Endothelial cell of hepatic sinusoid (primary cell): ENCODE data around the gene HSD11B2.

Experiments used
- in situ Hi-C: cut with HindIII; loops from 2 replicates; pipeline ENCODE4 v1.10.0; 2017; ENCODE audit warnings: low sequenced_read_pairs

The HSD11B2 gene

DNA sequence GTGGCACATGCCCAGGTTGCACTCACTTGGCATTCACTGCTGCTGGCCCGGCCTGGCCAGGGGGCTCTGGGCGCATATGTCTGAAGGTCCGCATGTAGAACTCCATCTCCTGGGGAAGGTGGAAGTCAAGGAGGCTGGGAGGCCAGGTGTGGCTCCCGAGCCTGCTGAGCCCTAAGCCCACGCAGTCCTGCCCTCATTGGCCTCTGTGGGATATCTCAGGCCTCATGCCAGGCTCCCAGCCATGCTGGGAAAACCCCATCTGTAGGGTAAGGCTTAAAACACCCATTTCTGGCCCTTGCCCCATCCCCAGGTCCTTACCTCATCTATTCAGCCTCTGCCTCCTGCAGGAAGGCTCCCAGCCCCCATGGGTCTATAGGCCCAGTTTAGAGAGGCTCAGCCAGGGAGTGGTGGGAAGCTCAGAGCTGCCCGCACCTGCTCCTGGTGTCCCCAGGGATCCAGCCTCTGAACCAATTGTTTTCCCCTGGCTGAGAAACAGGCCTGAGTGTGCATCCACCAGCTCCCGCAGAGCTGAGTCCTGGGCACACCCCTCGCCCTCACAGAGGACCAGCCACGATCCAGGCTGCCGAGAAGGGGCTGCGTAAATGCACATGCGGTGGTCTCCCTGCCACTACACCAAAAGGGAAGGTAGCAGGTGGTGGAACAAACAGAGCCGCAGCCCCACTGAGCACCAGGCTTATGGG lies 35.3 kb upstream of the HSD11B2 start:
- in situ Hi-C loops = no loop called here

DNA sequence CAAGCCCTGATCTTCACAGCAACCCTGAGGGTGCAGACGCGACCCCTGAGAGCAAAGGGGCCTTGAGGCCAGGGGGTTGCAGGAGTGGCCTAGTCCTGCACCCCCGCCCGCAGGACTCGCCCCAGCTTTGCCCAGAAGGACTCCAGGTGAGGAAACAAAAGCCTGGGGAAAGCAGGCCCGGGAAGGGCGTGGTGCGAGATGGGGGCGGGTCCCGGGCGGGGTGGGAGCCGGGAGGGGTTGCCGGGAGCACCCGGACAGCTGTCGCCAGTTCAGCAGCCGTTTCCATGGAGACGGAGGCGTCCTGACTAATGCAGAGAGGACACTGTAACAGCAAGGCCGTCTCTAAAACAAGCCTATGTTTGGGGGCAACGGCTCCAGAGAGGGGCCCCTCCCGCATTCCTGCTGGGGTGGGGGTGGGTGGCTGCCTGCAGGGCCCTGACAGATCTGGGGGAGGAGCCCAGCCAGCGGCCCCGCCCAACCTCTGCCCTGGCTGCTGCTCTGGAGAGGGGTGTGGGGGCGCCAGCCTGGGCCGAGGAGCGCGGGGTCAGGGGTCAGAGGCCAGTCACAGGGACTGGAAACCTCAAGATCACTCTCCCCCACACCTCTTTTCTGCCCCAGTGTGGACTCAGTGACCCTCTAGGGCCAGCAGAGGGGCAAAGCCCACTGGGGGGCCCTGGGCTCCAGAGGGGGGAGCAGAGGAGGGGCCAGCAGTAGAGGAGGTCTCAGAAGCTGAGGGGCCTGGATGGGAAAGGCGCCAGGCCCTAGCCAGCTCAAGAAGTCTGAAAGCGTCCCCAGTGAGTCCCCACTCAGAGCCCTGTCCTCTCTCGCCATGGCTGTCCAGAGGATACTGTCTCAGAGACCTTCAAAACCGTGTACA lies 34.5 kb upstream of the HSD11B2 start:
- in situ Hi-C loops = no loop called here

DNA sequence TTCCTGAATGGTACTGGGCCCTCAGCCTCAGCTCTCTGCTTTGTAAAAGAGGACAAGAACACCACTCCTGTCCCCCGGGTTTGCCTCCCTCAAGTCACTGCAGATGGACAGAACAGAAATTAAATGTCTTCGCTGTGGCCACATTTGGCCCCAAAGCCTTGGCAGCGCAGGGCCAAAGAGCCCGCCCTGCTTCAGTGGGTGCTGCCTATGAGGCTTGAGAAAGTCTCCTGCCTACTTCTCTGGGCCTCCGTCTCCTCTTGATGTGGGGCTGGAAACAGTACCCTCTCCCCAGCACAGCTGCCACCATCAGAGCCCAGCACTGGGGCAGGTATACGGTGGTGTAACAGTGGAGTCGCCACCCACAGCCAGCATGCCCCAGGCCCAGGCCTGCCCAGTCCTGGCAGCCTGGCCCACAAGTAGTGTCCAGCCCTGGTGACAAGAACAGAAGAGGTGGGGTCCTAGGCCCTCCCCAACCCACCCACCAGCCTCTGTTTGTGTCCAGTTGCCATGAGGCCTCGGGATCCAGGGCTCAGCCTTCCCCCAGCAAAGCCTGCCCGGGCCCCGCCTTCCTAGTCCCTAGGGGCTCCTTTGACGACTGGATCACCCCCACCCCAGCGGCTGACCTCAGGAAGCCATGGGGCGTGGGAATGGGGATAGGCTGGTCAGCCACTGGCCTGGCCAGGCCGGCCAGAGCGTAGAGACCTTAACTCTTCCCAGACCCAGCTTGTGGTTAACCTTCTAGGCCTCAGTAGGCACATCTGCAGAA lies 33.7 kb upstream of the HSD11B2 start:
- in situ Hi-C loops = no loop called here

DNA sequence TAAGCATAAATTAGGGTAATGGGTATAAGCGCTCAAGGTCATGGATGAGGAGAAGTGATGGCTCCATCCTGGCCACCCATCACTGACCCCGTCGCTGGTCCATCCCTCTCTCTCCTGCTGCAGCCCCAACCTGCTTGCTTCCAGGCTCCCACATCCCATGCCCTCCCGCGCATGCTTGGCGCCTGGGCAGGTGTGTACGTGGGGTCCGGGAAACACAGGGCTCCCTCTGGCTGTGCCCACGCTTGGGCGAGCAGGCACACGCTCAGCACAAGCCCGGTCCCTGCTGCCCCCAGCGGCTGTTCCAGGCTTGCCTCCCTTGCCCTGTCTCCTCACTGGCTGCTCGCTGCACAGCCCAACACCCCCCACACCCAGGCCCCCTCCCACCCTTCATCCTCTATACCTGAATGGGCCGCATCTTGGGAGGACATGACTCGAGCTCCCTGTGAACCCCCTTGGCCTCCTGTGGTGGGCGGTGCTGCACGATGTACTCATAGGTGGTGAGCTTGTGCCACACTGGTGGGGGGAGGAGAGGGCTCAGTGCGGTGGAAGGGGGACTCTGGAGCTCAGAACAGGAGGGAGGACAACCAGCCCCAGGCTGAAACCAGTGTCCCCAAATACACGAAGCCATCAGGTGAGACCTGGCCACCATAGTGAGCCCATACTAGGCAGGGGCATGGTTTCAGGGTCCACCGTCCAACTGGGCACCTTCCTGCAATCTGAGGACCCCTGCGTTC lies 32.9 kb upstream of the HSD11B2 start:
- in situ Hi-C loops = no loop called here

DNA sequence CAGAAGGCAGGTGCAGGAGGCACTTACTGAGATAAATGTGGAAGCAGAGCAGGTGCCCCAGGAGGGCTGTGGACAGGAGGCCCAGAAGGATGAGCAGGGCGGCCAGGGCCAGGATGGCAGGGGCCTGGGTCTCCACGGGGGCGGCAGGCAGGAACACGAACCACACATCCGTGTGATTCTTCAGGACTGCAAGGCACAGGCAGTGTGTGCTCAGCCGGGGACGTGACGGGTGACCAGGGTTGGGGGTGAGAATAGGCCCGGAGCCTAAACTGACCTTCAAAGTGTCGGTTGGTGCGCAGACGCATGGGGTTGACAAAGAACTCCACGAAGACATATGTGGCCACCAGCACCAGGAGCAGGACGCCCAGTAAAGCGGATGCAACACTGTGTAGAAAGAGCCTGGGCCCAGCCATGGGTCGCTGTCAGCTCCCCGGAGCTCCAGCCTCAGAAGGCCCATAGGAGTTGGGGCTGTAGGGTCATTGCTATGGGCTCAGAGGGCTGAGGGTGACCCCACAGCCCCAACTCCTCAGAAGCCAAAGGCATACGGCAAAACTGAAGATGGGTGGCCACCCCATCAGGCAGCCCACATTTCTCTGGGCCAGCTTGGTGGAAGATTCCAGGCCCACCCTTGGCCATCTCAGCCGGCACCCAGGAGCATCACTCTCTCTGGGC lies 32.2 kb upstream of the HSD11B2 start:
- in situ Hi-C loops = no loop called here

DNA sequence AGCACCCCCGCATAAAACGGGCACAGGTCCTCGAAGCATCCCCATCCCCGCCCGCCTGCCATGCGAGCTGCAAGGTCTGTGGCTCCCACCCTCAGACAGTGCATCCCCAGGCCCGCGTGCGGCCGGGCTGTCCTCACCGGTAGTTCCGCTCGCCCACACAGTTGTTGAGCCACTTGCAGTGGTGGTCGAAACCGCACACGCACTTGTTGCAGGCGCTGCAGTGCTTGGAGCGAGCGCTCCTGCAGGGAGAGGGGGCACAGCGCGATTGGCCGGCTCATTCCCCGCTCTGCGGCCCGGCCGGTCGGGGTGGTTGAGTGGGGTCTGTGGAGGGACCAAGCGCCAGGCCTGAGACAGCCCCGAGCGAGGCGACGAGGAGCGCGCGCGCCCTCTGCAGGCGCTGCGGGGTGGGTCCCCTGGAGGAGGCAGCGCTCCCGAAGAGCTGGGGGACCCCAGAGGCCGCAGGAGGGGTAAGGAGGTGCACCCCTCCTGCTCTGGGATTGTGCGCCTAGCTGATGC lies 31.6 kb upstream of the HSD11B2 start:
- in situ Hi-C loops = no loop called here

DNA sequence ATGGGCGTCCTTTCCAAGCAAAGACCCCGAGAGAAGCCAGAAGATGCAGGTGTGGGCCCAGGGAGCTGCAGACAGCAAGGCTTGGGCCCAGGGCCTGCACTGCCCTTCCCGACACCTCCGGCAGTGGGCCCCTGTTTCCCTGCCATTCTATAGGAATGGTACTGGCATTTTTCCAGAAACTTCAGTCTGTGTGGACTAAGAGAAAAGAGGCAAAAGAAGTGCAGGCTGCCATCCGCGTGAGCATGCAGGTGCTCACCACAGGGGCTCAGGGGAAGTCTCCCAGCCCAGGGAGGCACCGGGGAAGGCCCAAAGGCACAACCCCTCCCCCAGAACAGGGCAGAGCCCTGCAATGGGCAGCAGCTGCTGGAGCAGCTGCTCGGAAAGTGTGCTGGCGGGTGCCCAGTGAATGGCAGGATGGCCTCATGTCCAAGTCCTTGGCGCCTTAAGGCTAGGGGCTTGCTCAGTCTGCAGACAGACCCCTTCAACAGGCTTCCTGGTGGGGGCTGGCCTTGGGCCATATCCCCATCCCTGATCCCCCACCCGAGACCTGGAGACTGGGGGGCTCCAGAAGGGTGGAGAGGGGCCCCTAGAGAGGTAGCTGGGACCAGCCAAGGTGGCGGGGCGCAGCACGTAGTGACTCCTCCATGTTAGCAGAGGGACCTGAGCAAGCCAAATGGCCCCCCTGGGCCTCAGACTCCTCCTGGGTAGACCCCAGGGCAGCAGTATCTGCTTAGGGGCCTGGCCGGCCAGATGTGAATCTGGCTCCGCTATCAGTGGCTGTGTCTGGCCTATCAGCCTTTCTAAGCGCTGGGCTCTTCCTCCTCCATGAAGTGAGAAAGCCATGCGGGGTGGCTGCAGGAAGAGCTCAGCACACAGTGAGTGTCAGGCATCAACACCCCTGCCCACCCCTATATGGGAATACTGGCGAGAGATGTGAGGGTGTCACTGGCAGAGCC lies 30.9 kb upstream of the HSD11B2 start:
- in situ Hi-C loops = no loop called here

DNA sequence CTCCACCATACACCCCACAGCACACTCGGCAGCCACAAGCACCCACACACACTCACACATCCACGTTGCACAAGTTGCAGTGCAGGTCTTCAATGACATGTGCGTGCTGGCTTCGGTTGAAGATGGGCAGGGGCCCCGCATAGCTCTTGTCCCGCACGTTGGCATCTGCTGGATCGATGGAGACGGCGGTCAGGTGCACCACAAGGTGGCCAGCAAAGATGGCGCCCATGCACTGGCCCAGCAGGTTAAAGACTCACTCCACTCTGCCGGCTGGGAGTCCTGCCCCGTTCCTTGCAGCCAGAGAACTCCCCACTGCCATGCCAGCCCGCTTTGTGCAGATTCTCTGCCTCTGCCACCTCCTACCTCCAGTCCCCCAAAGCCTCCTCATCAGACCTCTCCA lies 30.0 kb upstream of the HSD11B2 start:
- in situ Hi-C loops = no loop called here

DNA sequence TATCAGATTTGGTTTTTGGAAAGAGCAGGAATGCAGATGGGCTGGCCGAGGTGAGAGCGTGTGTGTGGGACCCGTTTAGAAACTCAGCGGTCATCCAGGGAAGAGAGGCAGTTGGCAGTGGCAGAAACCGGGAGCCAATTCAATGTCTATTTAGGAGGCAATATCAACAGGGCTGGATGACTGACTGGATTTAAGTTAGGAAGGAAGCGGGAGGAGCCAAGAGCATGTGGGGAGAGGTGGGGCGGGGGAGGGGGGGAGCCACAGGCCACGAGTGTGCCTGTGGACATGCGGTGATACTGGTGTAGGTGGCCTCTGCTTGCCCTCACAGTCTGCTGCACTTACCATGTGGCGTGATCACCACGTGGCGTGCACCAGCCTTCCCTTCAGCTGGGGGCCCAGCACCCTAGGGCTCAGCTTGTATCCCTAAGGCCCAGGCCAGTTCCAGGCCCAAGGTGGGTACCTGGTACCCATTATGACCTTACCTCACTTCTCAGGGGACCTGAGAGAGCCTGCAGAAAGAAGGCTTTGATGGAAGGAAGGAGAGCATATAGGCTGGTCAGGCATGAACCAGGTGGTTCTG lies 26.9 kb upstream of the HSD11B2 start:
- in situ Hi-C loops = no loop called here

DNA sequence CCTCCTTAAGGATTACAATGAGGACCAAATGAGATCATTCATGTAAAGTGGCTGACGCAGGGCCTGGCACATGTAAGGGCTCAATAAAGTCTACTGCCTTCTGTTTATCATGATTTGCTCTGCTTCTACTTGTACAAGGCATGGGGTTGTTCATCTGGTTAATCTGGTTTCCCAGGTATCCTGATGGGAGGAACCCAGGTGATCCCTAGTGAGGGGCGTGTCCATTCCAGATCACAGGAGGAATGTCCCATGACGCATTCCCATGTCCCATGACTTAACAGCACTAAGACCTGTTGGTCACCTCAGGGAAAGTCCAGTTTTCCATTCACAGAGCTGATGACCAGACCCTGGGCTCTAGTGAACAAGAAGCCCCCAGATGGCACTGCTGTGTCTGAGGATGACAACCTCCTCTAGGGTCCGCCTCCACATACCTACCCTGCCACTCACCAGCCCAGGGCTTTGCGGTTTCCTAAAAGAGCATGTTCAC lies 26.1 kb upstream of the HSD11B2 start:
- in situ Hi-C loops = loop anchor here (5.0 kb wide), 2 partner anchors 43 to 97 kb away; no protein-coding TSS in a partner anchor

DNA sequence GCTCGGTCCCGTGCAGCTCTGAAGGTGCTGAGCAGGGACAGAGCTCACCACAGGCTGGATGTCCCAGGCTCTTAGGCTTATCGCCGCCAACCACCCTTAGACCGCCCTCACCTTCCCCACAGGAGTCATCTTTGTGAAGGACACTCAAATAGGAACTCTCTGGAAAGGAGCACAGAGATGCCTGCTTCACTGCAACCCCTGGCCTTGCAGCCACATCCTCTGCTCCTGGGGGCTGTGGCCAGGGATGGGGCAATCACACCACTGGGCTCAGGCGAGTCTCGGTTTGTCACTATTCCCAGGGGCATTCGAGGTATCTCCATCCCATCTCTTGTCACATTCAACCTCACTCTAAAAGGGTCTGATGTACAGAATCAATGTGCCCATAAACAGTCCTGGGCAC lies 25.6 kb upstream of the HSD11B2 start:
- in situ Hi-C loops = loop anchor here (5.0 kb wide), 2 partner anchors 42 to 98 kb away; no protein-coding TSS in a partner anchor

DNA sequence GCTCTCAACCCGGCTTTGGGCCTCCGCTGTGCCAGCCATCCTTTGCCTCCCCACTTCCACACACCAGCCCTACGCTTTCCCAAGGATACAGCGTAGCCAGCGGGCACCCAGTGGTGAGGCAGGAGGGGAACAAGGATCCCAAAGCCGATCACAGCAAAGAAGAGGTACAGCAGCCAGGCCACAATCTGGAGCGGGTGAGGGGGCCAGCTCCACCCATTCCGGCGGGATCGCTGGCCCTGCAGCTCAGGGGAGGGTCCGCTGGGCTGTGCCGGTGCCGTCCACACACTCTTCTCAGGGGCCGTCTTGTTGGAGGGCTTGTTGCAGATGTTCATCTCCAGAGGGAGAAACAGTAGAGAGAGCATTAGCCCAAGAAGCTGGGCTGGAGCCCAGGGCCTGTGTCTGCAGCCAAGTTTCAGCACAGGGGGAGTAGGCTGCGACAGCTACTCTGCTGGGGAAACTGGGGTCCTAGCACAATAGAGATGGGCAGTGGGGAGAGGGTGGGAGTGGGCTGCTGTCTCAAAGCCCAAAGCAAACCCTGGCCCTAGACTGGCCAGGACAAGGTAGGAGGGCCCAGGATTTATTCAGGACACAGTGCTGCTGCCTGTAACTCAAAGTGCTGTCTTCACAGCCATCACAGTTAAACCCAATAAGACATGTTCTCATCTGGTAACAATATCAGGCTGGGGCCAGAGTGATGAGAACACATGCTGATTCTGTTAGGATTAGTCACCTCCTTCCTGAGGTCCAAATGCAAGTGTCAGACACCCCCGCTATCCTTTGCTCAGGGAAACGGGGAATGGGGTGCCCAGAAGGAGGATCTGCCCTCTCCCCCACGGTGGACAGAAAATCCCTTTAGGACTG lies 24.6 kb upstream of the HSD11B2 start:
- in situ Hi-C loops = loop anchor here (5.0 kb wide), 2 partner anchors 41 to 99 kb away; no protein-coding TSS in a partner anchor

DNA sequence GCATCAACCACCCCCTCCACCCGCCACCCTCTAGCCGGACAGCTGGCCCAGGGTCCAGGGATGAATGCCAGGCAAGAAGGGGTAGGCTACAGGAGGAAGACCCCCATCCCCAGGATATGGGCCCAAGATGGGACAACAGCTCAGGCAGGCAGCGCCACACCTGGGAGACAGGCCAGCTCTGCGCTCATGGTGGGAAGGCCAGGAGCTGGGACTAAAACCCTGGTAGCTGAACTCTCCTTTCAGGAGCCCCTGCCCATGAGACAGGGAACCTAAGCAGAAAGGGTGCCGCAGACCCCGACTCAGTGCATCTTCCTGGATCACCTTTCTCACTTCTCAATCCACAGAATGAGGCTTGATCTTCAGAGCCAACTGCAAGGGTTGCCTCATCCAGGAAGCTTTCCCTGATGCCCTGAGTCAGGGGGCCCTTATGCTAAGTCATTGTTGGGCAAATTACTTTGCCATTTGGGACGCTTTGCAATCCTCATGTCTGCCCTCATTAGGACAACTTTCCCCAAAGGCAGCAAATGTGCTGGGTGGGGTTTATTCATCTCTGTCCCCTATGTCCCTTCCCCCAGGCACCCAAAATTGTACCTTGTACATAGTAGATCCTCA lies 23.6 kb upstream of the HSD11B2 start:
- in situ Hi-C loops = loop anchor here (5.0 kb wide), 2 partner anchors 40 to 100 kb away; no protein-coding TSS in a partner anchor

DNA sequence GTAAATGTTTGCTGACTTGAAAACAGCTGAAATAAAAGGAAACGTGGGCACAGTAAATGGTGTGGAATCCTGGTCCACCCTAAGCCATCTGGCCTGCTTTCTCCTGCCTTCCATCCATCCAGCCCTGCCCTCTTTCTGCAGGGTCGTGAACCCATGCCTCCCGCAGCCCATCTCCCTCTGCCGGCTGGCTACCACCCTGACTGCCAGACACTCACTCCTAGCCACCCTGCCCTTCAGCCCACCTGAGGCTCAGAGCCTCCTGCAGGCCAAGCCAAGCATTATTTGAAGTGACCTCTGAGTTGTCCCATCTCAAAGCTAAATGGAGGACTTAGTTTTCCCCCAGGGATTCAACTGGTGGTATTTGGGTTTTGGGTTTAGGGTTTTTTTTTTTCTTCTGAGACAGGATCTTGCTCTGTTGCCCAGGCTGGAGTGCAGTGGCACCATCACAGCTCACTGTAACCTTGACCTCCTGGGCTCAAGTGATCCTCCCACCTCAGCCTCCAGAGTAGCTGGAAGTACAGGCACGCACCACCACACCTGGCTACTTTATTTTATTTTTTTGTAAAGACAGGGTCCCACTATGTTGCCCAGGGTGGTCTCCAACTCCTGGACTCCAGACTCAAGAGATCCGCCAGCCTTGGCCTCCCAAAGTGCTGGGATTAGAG lies 23.0 kb upstream of the HSD11B2 start:
- in situ Hi-C loops = loop anchor here (5.0 kb wide), 2 partner anchors 39 to 101 kb away; no protein-coding TSS in a partner anchor

DNA sequence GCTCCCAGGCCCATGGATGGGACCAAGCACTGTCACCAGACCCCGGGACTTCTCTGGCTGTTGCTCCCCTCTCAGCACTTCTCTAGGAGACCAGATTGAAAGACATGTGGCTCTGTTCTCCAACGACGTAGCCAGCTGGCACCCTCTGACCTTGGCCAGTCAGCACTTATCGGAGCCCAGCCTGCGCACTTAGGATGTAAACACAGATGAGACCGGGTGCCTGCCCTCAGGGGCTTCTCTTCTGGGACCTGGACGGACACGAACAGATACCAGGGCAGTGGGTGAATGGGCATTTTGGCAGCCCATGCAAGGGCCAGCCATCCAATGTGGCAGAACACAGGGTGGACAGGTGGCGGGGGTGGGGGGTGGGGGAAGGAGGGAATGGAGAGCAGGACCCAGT lies 21.3 kb upstream of the HSD11B2 start:
- in situ Hi-C loops = loop anchor here (5.0 kb wide), 2 partner anchors 38 to 102 kb away; no protein-coding TSS in a partner anchor

DNA sequence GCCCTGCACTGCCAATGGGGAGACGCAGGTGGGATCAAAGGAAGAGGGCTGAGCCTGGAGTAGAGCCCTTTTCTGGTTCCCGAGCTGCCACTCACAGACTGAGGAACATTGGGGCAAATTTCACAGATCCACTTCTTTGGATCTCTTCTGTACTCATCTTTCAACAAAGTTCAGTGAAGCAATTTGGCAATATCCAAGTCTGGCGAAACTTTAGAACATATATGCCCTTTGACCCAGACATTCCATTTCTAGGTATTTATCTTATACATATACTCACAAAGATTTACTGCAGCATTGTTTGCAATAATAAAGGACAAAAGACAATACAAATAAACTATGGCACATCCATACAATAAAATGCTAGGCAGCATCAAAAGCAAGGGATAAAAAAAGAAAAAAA lies 19.6 kb upstream of the HSD11B2 start:
- in situ Hi-C loops = no loop called here
